ENCODE measurements around the gene ITPKC. TPM values are rescaled to one million over a fixed set of nuclear protein-coding genes. Genes with fewer than 3 reads are reported as not detected.
A peak's percentile ranks its signal among the peaks of the same experiment; 100 is the strongest.

Gene ITPKC
- total and polyA plus RNA-seq, 11 donors: 6.9 to 27.3 (median 9.1) TPM

- WGBS, 4 donors: 70 to 81% (median 74%) methylated on average over 17 of the region's 17 CpGs
- no peak for DNase-seq
- Histone ChIP-seq H3K27me3 (no peaks in the 10 kb centered on the region), H3K4me1 (peaks cover 2 to 56% (median 23%) of the 10 kb centered on the region in 12 donors), H3K9me3 (no peaks in the 10 kb centered on the region), H3K27ac (no peak overlapping the region), H3K4me3 (no peak overlapping the region), H3K36me3 (peaks cover 0 to 11% (median 6%) of the 10 kb centered on the region in 9 donors)
- no peak for ATAC-seq
- TF ChIP-seq, protein P1, sequence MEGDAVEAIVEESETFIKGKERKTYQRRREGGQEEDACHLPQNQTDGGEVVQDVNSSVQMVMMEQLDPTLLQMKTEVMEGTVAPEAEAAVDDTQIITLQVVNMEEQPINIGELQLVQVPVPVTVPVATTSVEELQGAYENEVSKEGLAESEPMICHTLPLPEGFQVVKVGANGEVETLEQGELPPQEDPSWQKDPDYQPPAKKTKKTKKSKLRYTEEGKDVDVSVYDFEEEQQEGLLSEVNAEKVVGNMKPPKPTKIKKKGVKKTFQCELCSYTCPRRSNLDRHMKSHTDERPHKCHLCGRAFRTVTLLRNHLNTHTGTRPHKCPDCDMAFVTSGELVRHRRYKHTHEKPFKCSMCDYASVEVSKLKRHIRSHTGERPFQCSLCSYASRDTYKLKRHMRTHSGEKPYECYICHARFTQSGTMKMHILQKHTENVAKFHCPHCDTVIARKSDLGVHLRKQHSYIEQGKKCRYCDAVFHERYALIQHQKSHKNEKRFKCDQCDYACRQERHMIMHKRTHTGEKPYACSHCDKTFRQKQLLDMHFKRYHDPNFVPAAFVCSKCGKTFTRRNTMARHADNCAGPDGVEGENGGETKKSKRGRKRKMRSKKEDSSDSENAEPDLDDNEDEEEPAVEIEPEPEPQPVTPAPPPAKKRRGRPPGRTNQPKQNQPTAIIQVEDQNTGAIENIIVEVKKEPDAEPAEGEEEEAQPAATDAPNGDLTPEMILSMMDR (IDR thresholded peaks at IDR 0.05): peak in 1 of 12 donors; percentile 32
- TF ChIP-seq POLR2A (IDR thresholded peaks at IDR 0.05): no peak
- intact Hi-C loops (cut with DNase I): no loop called here
Measured at GRCh38 chr19:40744554-40745401, 27.9 kb downstream of the ITPKC start.

DNA sequence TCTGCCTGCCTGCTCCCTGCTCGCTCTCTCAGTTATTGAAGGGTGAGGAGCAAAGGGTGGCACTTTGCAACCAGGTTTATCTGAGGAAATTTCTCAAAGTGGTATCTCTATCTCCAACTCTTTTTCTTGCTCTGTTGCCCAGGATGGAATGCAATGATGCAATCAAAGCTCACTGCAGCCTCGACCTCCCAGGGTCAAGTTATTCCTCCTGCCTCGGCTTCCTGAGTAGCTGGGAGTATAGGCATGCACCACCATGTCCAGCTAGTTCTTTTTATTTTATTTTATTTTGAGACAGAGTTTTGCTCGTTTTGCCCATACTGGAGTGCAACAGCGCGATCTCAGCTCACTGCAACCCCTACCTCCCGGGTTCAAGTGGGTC lies 28.5 kb downstream of the ITPKC start:
- ATAC-seq (no peak), DNase-seq (no peak)
- no peak overlapping the region for H3K27ac ChIP-seq
- 79 to 83% (median 80%) methylated on average over 7 of the region's 7 CpGs for WGBS, 4 donors
- no peaks in the 10 kb centered on the region for H3K27me3 ChIP-seq
- TF ChIP-seq, protein P1 (IDR thresholded peaks at IDR 0.05): no peak
- TF ChIP-seq POLR2A (IDR thresholded peaks at IDR 0.05): no peak
- H3K4me3 ChIP-seq: no peak overlapping the region
- no peaks in the 10 kb centered on the region for H3K9me3 ChIP-seq
- peaks cover 0 to 4% (median under 1%) of the 10 kb centered on the region in 9 donors for H3K36me3 ChIP-seq
- intact Hi-C loops (cut with DNase I): no loop called here
- H3K4me1 ChIP-seq: peaks cover 2 to 57% (median 23%) of the 10 kb centered on the region in 12 donors

DNA sequence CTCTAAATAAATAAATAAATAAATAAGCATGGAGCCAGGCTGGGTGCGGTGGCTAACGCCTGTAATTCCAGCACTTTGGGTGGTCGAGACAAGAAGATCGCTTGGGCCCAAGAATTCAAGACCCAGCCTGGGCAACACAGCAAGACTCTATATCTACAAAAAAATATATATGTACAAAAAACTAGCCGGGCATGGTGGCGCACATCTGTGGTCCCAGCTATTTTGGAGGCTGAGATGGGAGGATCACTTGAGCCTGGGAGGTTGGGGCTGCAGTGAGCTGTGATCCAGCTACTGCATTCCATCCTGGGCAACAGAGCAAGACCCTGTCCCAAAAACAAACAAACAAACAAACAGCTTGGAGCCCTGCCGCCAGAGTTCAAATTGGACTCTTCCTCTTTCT lies 30.6 kb downstream of the ITPKC start:
- Histone ChIP-seq H3K4me1 (peaks cover 2 to 53% (median 24%) of the 10 kb centered on the region in 12 donors), H3K27ac (peak overlapping the region in 1 of 12 donors; percentile 97), H3K27me3 (no peaks in the 10 kb centered on the region), H3K36me3 (no peaks in the 10 kb centered on the region), H3K9me3 (no peaks in the 10 kb centered on the region), H3K4me3 (no peak overlapping the region)
- intact Hi-C loops (cut with DNase I): no loop called here
- ATAC-seq (no peak), DNase-seq (no peak)
- no peak for TF ChIP-seq POLR2A (IDR thresholded peaks at IDR 0.05)
- TF ChIP-seq, protein P1 (IDR thresholded peaks at IDR 0.05): no peak
- 96 to 98% (median 97%) methylated on average over 7 of the region's 7 CpGs for WGBS, 4 donors

- TF ChIP-seq, protein P1 (IDR thresholded peaks at IDR 0.05): no peak
- TF ChIP-seq POLR2A (IDR thresholded peaks at IDR 0.05): peak; percentile 30 to 81
- no peaks in the 10 kb centered on the region for H3K27me3 ChIP-seq
- H3K4me1 ChIP-seq: peaks cover 2 to 72% (median 37%) of the 10 kb centered on the region in 12 donors
- peak within 1 kb of the TSS; percentile 90 to 100 (median 96) for H3K27ac ChIP-seq
- WGBS, 4 donors: 0 to 1% (median 1%) methylated on average over 34 to 43 of the region's 43 CpGs
- H3K4me3 ChIP-seq: peak within 1 kb of the TSS; percentile 38 to 85 (median 71)
- intact Hi-C loops (cut with DNase I): loop anchor here in 7 of 10 donors (1.0 to 5.0 kb wide), 10 partner anchors 27 to 69 kb away; partner anchors contain the start of genes EGLN2 (in 4 of the 7), COQ8B (in 2 of the 7), ITPKC (in 2 of the 7) and RAB4B (in 2 of the 7)
- H3K9me3 ChIP-seq: no peaks in the 10 kb centered on the region
- DNase-seq (peak; percentile 100), ATAC-seq (peak; percentile 95 to 98 (median 97))
- H3K36me3 ChIP-seq: peaks cover 0 to 7% (median 0%) of the 10 kb centered on the region in 9 donors
Measured at GRCh38 chr19:40750058-40750873, 33.4 kb downstream of the ITPKC start, which contains the start of gene ACTMAP. Gene ACTMAP (minus strand): TSS chr19:40750477. CDS start chr19:40749803, 674 bp downstream.
